ENCODE data around the gene HAL.
"Not testable (repeated sequence)": the region's sequence is repeated elsewhere in the genome, so short reads cannot be mapped to it uniquely, and the experiment has no call there.

HAL gene

DNA sequence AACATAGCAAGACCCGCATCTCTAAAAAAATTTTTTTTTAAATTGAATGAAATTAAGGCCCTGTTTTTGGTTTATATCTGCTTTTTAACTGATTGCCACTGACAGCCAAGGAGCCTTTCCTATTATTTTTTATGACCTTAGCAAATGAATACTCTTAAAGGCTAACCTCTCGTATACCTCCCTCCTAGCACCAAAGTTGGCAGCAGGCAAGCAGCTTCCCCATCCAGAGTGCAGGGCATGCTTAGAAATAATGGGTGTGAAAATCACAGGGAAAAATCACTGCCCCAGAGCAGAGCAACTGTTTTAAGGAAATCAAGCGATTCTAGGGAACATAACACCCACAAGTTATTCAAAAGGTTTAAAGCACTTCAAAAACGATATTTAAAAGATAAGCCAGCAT, 20.7 kb downstream of the HAL start:
- DNase-seq: no peak

DNA sequence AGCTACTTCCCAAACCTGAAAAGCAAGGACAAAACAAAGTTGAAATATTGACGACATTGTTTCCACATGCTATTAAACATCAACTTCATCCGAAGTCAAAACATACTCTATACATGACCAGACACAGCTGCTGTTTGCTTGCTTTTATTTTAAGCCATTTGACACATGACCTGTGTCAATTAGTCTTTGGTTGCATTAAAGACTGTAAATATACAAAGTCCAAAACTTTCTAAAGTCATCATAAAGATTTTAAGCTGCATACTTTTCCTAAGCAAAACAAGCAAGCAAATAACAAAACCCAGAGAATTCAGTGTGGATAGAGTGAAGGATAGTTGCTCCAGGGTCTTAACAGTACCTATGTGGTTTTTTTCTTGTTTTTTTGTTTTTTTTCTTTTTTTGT, 21.8 kb downstream of the HAL start:
- DNase-seq: no peak

DNA sequence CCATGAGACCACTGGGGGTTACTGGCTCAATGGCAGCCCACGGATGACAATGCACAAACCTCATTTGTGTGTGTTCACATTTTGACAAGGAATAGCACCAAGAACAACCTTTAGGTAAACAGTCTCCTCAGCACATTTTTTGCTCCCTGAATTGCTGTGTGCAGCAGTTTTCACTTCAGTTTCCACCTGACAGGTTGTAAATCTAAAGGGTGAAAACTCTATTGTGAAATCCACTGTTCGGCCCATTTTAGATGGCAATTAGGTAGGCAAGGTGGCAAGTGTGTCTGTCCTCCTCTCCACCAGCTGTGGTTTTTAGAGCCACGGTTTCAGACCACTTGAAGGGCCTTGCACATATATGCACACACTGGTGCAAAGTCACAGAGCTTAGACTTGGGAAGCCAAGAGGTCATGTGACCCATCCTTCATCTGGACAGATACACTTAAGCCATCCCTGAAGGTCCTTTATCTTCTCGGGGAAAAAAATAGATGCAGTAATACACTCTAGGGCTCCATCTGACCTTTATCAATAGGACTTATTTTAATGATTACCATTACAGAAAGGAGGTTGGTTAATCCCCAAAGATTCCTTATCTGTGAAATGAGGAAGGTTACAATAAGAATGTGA, 23.2 kb downstream of the HAL start:
- no peak for DNase-seq

DNA sequence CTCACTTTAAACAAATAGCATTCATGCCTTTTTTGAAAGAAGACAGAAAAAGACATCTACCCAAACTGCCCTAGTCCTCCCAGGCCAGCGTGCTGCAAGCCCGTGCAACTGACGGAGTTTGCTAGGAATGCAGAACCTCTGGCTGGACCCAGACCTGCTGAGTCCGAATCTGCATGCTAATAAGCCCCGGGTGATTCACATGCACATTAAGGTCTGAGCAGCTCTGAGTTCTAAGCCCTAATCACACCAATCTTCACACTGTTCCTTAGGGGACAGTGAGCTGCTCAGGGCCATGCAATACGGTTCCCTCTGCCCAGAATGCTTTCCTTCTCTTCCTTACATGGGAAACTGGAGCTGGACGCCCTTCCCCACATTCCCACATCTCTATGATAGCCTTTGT, 25.2 kb downstream of the HAL start:
- no peak for DNase-seq

DNA sequence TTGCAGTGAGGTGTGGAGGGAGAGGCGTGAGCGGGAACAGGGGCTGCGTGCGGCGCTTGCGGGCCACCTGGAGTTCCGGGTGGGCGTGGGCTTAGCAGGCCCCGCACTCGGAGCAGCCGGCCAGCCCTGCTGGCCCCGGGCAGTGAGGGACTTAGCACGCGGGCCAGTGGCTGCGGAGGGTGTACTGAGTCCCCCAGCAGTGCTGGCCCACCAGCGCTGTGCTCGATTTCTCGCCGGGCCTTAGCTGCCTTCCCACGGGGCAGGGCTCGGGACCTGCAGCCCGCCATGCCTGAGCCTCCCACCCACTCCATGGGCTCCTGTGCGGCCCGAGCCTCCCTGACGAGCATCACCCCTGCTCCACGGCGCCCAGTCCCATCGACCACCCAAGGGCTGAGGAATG, 27.0 kb downstream of the HAL start:
- not testable (repeated sequence) for DNase-seq

DNA sequence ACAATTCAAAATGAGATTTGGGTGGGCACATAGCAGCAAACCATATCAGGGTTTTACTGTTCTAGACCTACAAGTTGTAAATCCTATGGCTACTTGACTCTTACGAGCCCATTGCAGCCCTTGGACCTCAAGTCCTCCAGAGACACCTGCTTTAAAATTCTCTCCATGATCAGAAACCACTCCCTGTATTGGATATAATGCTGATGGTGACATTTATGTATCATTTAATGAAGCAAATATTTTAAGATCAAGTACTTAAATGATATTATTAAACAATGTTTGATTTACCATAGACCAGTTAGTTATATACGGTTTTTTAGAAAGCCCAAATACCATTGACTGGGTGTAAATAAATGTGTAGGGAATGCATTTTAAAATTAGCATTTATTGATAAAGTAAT, 28.8 kb downstream of the HAL start:
- no peak for DNase-seq

DNA sequence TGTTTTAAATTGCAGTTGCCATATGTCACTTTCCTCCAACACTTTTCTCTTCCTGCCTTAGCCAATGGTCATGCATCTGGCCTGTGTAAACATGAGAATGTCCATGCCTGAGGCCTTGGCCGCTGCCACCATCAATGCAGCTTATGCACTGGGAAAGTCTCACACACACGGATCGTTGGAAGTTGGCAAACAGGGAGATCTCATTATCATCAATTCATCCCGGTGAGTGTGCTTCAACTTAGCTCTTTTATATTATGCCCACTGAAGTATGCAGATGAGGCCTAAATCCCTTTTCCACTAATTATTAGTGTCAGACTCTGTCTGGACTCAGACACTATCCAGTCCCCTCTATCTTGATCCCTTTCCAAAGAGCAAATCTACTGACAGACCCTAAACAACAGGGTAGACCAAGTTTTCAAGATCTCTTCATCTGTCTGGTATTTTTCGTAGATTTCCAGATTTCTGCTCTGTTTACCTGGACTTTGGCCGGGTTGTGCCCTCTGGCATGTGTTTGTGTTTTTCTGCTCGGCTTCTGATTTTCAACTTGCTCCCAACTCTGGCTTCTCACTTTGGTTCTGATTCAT, 29.8 kb downstream of the HAL start:
- no peak for DNase-seq

DNA sequence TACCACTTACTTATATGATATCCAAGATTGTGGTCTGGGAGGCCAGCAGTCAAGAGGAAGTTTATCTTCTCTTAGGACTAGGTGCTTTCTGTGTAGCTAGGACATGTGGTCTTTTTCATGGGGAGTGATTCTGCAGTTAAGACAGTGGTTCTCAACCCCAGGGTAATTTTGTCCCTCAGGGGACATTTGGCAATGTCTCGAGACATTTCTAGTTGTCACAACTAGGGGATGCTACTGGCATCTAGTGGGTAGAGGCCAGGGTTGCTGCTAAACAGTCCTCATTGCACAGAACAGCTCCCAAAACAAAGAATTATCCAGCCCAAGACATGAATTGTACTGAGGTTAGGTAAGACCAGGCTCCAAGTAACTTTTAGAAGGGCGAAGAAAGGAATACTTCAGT, 33.0 kb downstream of the HAL start:
- DNase-seq: no peak

DNA sequence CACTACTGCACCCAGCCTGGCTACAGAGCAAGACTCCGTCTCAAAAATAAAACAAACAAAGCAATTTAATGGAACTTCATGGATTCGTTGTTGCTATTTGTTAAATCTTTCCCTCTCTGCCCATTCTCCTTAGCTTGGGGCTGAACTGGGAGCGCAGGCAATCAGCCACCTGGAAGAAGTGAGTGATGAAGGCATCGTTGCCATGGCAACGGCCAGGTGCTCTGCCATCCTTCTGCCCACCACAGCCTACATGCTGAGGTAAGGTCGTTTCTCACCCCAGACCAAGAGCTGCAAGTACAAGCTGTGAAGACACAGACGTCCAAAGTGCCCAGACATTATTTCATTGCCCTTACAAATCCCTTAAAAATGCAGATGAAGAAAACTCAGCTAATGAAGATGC, 33.9 kb downstream of the HAL start:
- no peak for DNase-seq

DNA sequence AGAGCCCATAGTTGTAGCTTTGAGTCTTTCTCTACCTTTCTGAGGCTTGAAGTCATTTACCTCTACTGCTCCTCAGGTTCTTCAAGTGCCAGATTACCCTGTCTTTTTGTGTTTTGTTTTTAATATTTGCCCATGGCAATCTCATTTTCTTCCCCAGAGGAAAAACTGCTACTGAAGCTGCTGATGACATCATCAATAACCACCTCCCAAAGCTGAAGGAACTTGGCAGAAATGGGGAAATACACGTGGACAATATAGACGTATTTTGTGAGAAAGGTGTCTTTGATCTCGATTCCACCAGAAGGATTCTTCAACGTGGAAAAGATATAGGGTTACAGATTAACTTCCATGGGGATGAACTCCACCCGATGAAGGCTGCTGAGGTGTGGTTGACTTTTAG, 35.9 kb downstream of the HAL start:
- no peak for DNase-seq

DNA sequence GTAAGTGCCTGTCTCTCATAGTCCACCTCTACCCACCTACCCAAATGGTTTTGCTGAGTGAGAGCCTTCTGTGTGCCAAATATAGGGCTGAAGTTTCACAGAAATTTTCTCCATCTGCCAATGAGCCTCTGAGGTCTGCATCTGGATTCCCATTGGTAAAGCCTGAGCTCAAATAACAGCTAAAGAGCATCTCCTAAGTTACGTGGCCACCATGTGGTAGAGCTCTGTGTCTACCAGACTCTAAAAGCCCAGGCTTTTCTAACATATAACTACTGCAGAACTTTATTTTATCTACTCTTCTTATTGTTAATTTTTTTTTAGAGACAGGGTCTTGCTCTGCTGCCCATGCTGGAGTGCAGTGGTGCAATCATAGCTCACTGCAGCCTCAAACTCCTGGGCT, 37.0 kb downstream of the HAL start:
- DNase-seq: peak; percentile 9

DNA sequence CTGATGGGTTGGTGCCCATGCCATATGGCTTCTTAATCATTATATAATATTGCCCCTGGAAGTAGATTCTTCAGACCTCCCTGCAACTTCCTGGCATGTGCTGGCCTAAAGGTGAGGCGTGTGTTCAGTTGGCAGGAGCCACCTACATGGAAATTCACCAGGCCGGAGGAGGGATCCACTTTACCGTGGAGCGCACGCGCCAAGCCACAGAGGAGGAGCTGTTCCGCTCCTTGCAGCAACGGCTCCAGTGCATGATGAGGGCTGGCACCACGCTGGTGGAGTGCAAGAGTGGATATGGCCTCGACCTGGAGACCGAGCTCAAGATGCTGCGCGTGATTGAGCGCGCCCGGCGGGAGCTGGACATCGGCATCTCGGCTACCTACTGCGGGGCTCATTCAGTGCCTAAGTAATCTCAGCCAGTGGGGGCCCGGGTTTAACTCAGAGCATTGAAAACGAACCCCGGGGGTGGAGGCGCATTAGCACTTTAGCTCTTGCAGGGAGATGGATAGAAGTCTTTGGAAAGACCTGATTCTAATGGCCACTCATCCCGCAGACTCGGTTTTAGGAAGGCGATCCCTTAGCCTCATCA, 39.5 kb downstream of the HAL start:
- no peak for DNase-seq

DNA sequence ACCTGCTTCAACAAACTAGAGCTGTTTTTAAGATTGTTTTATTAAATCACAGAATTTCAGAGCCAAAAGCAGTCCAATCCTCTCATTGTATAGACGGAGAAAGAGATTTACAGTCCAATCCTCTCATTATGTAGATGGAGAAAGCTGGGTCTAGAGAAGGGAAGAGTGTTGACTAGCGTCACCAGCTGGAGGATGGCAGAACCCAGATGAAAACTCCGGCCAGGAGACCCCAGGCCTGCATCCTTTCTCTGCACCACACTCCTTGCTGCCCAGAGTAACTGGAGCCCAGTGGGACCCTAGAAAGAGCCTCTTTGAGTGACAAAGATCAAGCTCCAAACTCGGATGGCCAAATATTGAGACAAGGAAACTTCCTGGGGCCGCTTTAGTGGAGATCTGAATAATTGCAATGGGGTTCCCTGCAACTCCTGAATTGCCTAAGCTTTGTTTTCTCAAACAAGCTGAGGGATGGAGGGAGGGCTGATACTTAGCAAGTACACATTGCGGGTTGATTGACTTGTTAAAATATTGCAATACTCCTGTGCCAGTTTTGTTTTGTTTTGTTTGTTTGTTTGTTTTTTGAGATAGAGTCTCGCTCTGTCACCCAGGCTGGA, 40.5 kb downstream of the HAL start:
- no peak for DNase-seq

DNA sequence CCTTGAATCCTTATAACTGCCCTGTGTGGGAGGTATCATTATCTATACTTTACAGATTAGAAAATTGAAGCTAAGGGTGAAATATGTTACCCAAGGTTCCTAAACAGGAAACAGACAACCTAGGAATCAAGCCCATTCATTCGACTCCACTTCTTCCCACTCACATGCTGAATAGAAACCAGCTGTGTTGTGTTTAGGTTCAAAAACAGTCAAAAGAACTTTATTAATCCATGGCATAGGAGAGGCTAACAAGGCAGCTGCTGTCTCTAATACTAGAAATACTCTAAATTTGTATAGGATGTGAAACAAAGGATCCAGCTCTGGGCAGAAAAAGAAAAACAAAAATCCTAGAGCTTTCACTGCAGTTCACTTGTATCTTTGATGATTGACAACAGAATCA, 43.1 kb downstream of the HAL start:
- DNase-seq: no peak

DNA sequence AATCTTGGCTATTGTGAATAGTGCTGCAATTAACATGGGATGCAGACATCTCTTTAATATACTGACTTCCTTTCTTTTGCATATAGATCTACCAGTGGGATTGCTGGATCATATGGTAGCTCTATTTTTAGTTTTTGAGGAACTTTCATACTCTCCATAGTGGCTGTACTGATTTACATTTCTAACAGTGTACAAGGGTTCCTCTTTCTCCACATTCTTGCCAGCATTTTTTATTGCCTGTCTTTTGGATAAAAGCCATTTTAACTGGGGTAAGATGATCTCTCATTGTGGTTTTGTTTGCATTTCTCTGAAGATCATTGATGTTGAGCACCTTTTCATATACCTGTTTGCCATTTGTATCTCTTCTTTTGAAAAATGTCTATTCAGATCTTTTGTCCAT, 44.6 kb downstream of the HAL start:
- no peak for DNase-seq

DNA sequence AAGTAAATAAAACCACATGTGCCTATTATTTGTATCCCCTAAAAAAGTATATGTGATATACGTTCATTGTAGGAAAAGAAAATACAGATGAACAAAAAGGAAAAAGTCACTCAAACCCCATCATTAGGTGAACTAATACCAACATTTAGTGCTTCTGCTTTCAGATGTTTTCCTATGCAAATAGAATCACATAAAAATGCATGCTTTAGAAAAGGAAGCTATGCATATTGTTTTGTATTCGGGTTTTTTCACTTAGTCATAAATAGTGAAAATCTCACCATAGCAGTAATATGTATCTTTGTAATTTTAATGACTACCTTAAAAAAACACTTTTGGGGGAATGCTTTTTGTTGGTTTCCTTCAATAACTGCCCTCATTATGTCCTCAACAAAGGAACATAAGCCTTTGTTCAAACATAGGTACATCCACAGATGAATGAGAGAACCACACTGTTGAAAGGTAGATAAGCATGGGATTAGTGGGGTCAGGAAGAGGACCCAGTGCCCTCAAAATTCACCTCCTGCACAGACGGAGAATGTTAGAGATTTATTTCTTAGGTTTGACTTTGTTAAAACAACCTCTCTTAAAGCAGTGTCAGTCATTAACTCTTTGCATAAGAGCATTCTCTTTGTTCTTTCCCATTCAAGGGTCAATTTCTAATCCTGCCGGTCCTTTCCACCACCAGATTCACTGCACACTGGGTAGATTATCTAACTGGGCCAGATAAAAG, 46.5 kb downstream of the HAL start:
- DNase-seq: no peak

DNA sequence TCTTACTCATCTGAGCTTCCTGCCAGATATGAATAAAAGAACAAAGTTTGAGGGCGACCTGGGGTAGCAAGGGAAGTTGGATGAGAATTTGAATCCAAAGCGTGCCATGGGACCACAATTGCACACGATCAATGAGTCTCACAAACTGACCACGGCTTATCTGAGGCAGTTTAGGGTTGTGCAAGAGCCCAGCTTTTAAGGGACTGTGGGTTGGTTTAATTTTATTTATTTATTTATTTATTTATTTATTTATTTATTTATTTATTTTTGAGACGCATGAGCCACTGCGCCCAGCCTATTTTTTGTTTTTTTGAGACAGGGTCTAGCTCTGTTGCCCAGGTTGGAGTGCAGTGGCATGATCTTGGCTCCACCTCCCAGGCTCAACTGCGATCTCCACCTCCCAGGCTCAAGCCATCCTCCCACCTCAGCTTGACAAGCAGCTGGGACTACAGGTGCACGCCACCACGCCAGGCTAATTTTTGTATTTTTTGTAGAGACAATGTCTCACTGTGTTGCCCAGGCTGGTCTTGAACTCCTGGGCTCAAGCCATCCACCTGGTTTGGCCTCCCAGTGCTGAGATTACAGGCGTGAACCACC, 51.9 kb downstream of the HAL start:
- no peak for DNase-seq

DNA sequence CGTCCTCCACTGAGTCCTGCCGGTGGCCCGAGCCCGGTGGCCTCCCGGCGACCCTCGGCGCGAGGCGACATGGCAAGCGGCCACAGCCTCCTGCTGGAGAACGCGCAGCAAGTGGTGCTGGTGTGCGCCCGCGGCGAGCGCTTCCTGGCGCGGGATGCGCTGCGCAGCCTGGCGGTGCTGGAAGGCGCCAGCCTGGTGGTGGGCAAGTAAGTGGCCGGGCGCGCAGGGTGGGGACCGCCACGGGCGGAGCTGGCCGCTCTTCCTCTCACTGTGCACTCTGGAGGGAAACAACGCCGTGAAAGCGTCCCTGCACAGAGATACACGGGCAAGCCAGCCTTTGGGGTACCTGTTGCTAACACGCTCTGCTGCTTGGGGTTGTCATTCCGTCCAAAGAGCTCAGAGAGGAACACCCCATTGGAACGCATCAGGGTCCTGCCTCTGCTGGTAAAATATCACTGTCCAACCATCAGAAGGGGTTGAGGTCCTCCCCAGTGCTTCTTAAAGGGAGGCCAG, 52.8 kb downstream of the HAL start, which contains the start of gene AMDHD1:
AMDHD1 (plus strand) TSS at position 2 of the 513 bp plus-strand sequence; CDS start at position 70, 68 bp downstream.
- DNase-seq: peak; percentile 50

DNA sequence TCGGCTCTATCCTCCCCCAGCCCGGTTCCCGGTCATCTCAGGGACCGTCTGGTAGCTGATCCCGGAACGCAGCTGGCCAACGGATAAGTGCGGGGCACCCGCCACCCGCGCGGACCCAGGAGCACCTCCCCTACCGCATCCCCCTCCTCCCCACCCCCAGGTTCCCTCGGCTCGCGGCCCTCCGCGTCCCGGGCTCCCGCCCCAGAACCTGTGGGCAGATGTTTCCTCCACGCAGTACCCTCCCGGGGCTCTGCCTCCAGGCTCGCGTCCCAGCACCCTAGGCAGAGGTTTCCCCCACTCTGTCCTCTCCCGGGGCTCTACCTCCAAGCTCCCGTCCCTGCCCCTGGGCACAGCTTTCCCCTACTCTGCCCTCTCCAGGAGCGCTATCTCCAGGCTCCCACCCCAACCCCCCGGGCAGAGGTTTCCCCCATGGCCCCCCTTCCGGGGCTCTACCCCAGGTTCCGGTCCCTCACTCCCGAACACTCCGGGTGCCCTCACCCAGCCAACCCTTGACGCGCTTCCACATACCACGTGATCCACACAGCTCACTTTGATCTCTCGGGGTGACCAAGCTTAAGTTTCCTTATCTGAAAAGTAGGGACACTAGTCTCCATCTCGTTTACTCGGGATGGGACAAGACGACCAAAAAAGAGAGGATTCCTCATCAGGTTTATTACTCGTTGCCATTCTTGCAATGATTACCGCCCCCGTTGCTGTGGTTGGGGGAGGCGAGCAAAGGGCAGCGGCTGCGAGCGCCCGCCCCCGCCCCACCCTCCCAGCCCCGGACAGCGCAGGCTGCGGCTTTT, 53.4 kb downstream of the HAL start, which contains the start of gene CCDC38:
CCDC38 (minus strand) TSS at position 91 of the 806 bp plus-strand sequence. CDS start 6,105 bp downstream, outside the sequence.
- DNase-seq: peak; percentile 64

DNA sequence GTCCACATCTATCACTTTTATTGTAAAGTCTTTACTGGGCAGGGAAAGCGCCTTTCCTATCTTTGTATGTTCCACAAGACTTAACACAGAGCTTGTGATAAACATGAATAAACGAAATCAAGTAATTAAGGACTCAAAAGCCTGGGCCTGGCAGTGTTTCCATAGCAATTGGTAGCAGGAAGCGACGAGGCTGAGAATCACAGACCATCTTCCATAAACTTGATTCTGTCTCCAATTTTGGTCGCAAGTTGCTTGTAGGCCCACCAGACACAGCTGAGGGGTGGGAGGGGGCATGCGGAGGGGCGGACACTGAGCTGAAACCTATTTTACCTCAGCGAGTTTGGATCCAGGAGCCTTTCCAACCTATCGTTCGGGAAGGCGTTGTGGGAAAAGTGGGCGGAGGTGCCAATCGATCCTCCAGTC, 54.0 kb downstream of the HAL start:
- DNase-seq: no peak

DNA sequence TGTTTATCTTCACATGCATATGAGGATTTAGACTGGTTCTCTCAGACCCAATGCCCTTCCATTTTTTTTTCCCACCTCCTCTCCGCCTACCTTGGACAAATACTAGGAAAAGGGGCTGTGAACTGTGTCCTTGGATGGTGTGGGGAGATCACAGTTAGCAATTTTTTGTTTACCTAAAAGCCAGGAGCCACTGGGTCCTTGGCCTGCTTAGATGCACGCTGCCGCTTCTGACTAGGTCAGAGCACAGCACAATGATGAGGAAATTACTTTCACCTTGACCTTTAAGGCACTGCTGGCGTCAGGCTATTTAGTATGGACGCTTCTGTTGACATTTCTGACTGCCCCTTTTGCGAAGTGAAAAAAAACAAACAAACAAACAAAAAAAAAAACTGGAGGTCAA, 55.6 kb downstream of the HAL start:
- DNase-seq: no peak

Data from fibroblast of skin of back (primary cell).